ENCODE results near the gene RNU1-4.
"Not testable (repeated sequence)": the region's sequence is repeated elsewhere in the genome, so short reads cannot be mapped to it uniquely, and the experiment has no call there.

RNU1-4 gene

DNA sequence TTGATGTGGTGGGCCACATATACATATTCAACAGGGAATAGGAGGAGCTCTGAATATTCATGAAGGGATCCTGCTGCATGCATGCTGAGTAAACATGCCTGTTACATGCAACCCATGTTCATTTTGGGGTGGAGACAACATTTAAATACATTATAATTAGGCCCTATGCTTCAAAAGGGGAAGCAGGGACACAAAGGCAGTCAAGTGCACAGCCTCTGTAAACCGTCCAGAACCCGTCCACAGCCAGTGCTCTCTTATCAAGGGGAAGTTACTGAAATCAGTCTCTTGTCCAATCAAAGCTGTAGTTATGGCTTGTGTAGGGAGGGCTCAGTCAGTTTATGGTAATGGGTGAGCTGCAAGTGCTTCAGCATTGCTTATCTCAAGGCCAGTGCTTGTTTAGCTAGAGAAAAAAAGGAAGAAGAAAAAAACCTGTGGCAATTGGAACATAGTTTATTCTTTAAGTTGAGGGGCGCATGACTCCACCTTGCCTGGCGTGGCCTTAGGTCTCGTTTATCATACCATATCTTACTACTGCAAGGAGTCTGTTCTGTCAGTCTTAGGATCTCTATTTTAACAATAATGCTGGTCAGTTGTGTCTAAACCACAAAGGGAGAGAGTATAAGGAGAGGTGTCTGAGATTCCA, 7.9 kb upstream of the RNU1-4 start:
- not testable (repeated sequence) for DNase-seq

- not testable (repeated sequence) for DNase-seq
These were observed 914 bp downstream of the RNU1-4 start for GRCh38 chr1:16741230-16741629.

GRCh38 chr1:16747660-16748059, 7.3 kb downstream of the RNU1-4 start:
- not testable (repeated sequence) for DNase-seq

- not testable (repeated sequence) for DNase-seq
These were observed 8.4 kb downstream of the RNU1-4 start for GRCh38 chr1:16748710-16749109.

- not testable (repeated sequence) for DNase-seq
These were observed 9.9 kb downstream of the RNU1-4 start for GRCh38 chr1:16749910-16750888.

GRCh38 chr1:16752770-16753169, 12.5 kb downstream of the RNU1-4 start:
- DNase-seq: not testable (repeated sequence)

DNA sequence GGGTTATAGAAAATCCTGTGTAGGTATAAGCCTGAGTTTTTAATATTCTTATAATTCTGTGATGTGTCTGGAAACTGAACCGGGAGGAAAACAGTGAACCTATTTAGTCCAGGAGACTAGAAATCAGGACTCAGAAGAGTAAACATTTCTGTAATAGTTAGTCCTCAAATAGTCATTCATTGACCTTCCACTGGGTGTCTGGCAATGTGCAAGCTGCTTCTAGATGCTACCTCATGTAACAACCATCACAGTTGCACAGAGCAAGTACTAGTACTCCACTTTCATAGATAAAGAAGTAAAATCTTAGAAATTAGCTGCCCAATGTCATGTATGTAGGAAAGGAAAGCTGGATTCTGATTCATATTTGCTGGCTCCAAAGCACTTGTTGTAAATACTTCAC, 15.1 kb downstream of the RNU1-4 start:
- DNase-seq: not testable (repeated sequence)

DNA sequence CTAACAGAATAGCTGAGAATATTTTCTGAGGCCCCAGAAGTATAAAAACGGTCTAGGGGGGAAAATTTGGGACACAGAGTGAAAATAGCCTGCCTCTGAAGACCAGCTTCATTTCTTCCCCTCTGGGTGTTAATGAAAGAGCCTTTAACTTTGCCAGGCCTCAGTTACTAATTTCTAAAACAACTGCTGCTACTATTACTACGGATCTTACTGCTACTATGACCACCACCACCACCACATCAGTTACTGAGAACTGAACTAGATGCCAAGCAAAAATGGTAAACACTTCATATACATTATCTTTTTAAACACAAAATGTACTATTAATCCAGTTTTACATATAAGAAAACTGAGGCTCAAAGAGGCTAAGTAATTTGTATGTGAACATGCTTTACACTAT, 15.6 kb downstream of the RNU1-4 start:
- DNase-seq: not testable (repeated sequence)

DNA sequence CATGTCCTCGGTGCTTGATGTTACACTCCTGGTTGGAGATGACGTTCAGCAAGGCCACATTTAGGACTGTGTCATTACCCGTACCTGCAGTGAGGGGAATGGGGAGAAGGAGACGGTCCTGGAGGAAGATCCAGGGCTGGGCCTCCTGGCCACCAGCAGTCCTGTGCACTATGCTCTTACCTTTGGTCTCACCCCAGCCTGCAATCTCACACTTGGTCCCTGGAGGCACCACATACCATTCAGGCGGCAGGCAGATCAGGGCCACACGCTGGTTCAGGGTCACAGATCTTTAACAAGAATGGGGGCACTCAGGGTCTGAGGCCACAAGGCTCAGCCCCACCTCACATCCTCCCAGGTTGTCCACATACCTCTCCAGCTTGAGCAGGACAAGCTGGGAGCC, 17.3 kb downstream of the RNU1-4 start:
- DNase-seq: not testable (repeated sequence)

- not testable (repeated sequence) for DNase-seq
These were observed 17.7 kb downstream of the RNU1-4 start for GRCh38 chr1:16758060-16758459.

DNA sequence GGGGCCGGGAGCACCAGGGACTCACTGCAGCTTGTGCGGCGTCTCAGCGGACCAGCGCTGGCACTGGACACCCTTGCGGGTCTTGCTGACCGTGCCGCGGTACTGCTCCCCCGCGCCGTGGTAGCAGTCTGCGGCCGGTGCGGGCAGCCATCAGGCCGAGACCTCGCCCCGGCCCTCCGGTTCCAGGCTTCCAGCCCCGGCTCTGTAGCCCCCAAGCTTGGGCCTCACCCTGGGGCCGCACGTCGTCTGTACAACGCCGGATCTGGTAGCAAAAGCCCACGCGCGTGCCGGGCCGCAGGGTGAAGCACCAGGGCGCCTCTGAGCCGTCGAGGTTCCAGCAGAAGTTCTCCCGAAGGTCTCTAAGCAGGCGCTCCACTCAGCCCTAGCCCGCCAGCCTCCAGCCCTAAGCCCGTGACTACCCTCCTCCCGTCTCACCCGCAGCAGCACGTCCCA, 18.8 kb downstream of the RNU1-4 start:
- not testable (repeated sequence) for DNase-seq

DNA sequence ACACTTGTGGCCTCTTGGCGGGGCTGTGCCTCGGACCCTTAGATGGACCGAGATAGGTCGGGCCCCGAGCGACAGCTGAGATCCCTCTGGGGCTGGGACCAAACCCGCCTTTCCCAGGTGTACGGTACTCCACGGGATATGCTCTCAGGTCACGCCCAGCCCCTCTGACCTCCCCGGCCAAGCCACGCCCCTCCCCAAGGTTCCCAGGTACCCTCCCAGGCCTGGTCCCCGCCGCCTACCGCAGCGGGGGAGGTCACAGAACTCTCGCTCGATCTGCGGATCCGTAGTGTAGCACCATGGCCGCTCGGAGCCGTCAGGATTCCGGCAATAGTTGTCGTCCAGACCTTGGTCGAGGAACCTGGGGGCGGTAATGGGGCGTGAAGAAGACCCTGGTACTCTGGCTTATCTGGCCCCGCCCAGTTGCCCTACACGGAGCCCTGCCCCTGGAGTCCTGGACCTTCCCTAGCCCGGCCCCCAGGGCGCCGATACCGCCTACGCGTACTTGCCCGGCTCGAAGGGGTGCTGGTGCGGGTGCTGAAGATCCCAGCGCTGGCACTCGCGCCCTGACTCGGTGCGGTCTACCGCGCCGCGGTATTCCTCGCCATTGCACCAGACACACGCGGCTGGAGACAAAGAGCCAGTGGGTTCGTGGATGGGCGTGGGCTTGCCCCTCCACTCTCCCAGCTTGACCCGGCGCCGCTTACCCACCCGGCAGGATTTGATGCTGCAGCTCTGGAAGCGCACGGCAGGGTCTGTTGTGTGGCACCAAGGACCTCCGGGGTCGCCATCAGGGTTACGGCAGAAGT, 19.5 kb downstream of the RNU1-4 start:
- not testable (repeated sequence) for DNase-seq

DNA sequence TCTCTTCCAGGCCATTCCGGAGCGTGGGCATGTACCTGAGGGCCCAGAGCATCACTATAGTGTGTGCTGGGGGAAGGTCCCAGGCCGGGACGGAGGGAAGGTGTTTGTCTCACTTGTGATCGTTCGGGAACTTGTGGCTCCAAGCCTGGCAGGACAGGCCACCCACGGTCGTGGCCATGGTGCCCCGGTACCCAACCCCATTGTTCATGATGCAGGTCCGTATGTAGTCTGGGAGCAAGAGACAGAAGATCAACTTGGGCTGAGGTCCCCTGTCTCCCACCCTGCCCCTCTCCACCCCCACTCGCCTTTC, 20.1 kb downstream of the RNU1-4 start:
- not testable (repeated sequence) for DNase-seq

DNA sequence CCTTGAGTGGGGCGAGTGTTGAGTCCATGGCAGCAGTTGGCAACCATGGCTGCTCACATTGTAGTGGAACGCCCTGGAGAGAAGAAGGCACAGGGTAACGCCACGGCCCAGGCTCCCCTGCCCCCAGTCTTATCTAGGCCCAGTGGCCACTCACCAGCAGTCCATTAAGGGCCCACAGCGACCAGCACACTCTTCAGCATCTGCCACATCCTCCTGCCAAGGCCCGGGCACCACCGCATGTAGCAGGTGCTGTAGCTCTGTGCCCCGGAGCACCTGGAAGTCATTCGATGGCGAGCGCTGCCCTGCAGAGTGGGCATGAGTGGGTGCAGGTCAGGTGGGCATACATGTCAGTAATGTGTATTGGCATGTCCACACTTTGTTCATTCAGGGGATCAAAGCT, 20.5 kb downstream of the RNU1-4 start:
- DNase-seq: not testable (repeated sequence)

GRCh38 chr1:16764248-16764819, 24.0 kb downstream of the RNU1-4 start:
- not testable (repeated sequence) for DNase-seq

GRCh38 chr1:16764820-16765655, 24.7 kb downstream of the RNU1-4 start:
- not testable (repeated sequence) for DNase-seq

DNA sequence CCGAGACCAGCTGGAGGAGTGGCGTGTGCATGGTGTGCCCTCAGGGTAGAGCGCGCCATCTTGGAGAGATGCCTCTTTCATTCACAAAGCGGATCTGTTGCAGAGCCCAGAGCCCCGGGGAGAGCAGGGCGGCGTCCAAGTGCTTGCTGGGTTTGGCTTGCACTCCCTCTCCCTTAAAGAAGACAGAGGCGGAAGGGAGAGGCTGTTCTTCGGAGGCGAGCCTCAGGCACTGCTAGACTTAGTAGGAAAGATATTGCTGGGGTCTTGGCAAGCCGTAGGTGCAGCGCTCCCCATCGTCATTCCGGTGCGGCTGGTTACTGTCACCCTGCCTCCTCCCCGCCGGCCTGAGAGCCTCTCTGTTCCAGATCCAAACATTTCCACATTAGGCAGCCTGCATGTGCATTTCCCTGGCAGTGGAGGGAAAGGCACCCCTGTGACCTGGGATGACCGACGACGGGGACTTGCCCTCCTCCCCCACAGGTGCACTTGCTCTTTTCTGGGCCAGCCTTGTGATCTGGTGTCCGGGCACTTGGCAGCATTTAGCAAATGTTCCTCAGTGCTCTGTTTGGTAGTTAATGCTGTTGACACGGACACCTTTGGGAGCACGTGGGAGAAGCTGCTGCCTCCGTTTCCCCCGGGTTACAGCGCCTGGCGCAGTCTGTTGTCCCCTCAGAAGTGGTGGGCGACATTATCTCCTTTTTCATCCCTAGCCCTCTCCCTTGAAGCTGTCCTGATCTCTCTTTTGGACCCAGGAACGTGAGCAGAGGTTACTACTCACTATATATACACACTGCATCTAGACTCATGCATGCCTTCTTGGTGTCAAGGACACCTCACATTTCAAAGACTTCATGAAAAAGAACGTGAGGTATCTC, 25.7 kb downstream of the RNU1-4 start:
- DNase-seq: not testable (repeated sequence)

DNA sequence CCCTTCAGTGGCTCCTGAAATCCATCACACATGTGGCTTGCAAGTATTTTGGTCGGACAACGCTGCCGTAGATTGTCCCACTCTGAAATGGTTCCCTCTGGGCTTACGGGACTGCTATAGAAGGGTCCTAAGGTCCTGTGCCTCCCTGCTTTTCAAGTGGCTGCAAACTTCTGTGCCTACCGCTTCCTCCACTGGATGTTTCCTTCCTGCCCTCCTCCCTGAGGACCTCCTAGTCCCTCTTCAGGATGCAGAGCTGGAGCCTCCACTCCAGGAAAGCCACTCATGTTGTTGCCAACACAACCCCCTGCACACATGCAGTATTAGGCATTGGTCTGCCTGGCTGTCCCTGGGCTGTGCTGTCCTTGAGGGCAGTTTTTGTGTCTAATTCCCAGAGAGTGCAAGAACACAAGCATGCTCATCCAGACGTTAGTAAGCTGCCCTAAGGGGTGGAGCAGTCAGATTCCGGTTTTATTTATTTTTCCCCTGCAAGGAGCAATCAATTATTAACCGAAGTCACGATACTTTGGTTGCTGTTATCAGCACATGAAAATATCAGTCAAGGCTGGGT, 26.5 kb downstream of the RNU1-4 start:
- not testable (repeated sequence) for DNase-seq

DNA sequence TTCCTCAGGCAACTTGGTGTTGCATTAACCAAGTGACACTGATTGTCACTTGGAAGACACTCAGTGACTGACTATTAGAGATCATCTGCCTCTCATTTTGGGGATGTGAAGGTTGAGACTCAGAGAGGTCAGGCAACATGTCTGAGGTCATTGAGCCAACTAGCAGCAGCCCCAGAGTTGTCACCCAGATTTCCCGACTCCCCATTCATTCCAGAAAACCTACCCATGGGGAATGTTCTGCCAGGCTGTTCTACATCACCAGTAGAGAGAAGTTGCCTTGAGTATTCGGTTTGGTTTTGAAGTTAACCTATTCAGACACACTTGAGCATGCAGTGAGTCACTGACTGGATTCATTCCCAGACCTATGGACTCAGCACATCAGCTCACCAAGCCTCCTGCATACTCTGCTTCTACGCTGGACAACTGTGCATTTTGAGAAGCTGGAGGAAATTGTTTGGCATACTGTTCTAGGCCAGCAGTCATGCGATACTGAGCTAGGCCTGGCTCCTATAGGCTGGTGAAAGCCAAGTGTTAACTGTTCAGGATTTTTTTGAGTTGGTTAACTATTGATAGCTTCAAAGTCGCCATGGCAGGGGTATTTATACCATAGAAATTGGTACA, 29.9 kb downstream of the RNU1-4 start:
- not testable (repeated sequence) for DNase-seq

Measured in COR-L47 (cell line).